ENCODE measurements around the gene FAIM2.

Gene FAIM2

GRCh38 chr12:49899921-49900320 lies 3.8 kb downstream of the FAIM2 start:
- no peak for TF ChIP-seq CTCF (IDR thresholded peaks at IDR 0.05; ENCODE audit: low read depth, low read length, missing control alignments)
- in situ Hi-C loops (cut with HindIII; ENCODE audit: low sequenced_read_pairs), result no loop called here
- no peak overlapping the region for H3K4me3 ChIP-seq (ENCODE audit: low read depth, low read length)
- DNase-seq (ENCODE audit: low read depth), result no peak

GRCh38 chr12:49899286-49899843 lies 4.3 kb downstream of the FAIM2 start:
- no peak for DNase-seq (ENCODE audit: low read depth)
- in situ Hi-C loops (cut with HindIII; ENCODE audit: low sequenced_read_pairs), result no loop called here
- no peak for TF ChIP-seq CTCF (IDR thresholded peaks at IDR 0.05; ENCODE audit: low read depth, low read length, missing control alignments)
- H3K4me3 ChIP-seq (ENCODE audit: low read depth, low read length), result no peak overlapping the region

- DNase-seq (ENCODE audit: low read depth), result no peak
- no peak overlapping the region for H3K4me3 ChIP-seq (ENCODE audit: low read depth, low read length)
- TF ChIP-seq CTCF (IDR thresholded peaks at IDR 0.05; ENCODE audit: low read depth, low read length, missing control alignments), result no peak
- in situ Hi-C loops (cut with HindIII; ENCODE audit: low sequenced_read_pairs), result no loop called here
Measured at GRCh38 chr12:49897276-49897675, 6.4 kb downstream of the FAIM2 start.

- DNase-seq (ENCODE audit: low read depth), result no peak
- H3K4me3 ChIP-seq (ENCODE audit: low read depth, low read length), result no peak overlapping the region
- no peak for TF ChIP-seq CTCF (IDR thresholded peaks at IDR 0.05; ENCODE audit: low read depth, low read length, missing control alignments)
- in situ Hi-C loops (cut with HindIII; ENCODE audit: low sequenced_read_pairs), result no loop called here
Measured at GRCh38 chr12:49895773-49896172, 7.9 kb downstream of the FAIM2 start.

- in situ Hi-C loops (cut with HindIII; ENCODE audit: low sequenced_read_pairs), result loop anchor here (5.0 kb wide), 1 partner anchor 48 kb away; no protein-coding TSS in a partner anchor
Measured at GRCh38 chr12:49894751-49895148, 8.9 kb downstream of the FAIM2 start.

More at GRCh38 chr12:49894751-49895148, 8.9 kb downstream of the FAIM2 start:
- no peak for TF ChIP-seq CTCF (IDR thresholded peaks at IDR 0.05; ENCODE audit: low read depth, low read length, missing control alignments)
- no peak for DNase-seq (ENCODE audit: low read depth)
- no peak overlapping the region for H3K4me3 ChIP-seq (ENCODE audit: low read depth, low read length)

Measured in astrocyte of the cerebellum (primary cell).